HFF-Myc (cell line): ENCODE measurements around the gene ZSCAN10.
A peak's percentile ranks its signal among the peaks of the same experiment; 100 is the strongest.

Experiments
- DNase-seq: peaks from one replicate; pipeline ENCODE4 v3.0.0-alpha.2; 2011; ENCODE audit warnings: low read depth; ENCODE audit errors: extremely low read depth
- H3K4me3 ChIP-seq: replicated peaks from 2 replicates; pipeline ENCODE4 v1.5.1; 2011; ENCODE audit warnings: low read depth, mild to moderate bottlenecking, control low read depth, low read length
- TF ChIP-seq, protein P1 (sequence below): IDR thresholded peaks from 2 replicates; pipeline ENCODE4 v1.5.1; 2012; ENCODE audit warnings: mild to moderate bottlenecking, low read depth, low read length, control low read depth; ENCODE audit errors: missing control alignments

Gene ZSCAN10

DNA sequence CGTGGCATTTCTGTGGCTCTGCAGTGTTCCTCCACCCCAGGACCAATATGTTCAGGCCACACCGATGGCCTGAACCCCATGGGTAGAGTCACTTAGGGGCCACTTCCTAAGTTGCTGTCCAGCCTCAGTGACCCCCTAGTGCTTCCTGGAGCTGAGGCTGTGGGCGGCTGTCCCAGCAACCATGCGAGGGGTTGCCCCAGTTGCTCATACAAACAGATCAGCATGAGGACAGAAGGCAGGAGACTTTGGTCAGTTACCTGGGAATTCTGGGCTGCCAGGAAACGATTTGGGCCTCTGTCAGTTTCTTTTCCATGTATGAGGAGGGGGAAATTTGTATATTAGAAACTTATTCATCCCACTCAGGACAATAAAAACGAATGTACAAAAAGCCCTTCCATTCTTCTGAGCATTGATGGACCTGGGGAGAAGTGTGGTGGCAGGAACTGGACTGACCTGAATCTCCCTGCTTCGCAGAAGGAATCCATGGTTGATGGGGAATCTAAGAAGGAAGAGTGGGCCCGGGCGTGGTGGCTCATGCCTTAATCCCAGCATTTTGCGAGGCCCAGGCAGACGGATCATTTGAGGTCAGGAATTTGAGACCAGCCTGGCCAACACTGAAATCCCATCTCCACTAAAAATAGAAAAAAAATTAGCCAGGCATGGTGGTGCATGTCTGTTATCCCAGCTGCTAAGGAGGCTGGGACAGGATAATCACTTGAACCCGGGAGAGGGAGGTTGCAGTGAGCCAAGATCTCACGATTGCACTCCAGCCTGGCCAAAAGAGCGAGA, 38.6 kb downstream of the ZSCAN10 start:
- TF ChIP-seq, protein P1, sequence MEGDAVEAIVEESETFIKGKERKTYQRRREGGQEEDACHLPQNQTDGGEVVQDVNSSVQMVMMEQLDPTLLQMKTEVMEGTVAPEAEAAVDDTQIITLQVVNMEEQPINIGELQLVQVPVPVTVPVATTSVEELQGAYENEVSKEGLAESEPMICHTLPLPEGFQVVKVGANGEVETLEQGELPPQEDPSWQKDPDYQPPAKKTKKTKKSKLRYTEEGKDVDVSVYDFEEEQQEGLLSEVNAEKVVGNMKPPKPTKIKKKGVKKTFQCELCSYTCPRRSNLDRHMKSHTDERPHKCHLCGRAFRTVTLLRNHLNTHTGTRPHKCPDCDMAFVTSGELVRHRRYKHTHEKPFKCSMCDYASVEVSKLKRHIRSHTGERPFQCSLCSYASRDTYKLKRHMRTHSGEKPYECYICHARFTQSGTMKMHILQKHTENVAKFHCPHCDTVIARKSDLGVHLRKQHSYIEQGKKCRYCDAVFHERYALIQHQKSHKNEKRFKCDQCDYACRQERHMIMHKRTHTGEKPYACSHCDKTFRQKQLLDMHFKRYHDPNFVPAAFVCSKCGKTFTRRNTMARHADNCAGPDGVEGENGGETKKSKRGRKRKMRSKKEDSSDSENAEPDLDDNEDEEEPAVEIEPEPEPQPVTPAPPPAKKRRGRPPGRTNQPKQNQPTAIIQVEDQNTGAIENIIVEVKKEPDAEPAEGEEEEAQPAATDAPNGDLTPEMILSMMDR = no peak
- no peak overlapping the region for H3K4me3 ChIP-seq
- no peak for DNase-seq

DNA sequence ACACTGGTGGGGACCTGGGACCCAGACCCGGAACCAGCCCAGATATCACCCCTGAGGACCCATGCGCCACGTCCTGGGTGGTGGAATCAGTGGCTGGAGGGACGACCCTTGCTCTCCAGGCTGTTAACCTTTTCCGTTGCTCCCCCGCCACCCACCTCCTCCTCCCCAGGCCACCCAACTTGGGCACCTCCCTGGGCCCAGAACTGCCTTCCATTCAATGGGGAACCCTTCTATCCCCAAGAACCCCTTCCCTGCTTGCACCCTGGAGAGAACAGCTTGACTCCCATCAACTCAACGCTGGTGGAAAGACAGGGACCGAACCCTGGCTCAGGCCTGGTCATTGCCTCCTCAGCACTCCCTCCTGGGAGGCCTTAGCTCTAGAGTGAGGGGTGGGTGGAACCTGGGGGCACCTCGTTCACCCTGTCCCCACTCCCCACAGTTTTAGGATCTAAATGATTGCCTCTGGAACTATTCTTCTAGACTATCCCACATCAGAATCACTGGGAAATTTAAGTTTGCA, 39.3 kb downstream of the ZSCAN10 start:
- DNase-seq = no peak
- H3K4me3 ChIP-seq = peak overlapping the region; percentile 76
- TF ChIP-seq, protein P1 = no peak

DNA sequence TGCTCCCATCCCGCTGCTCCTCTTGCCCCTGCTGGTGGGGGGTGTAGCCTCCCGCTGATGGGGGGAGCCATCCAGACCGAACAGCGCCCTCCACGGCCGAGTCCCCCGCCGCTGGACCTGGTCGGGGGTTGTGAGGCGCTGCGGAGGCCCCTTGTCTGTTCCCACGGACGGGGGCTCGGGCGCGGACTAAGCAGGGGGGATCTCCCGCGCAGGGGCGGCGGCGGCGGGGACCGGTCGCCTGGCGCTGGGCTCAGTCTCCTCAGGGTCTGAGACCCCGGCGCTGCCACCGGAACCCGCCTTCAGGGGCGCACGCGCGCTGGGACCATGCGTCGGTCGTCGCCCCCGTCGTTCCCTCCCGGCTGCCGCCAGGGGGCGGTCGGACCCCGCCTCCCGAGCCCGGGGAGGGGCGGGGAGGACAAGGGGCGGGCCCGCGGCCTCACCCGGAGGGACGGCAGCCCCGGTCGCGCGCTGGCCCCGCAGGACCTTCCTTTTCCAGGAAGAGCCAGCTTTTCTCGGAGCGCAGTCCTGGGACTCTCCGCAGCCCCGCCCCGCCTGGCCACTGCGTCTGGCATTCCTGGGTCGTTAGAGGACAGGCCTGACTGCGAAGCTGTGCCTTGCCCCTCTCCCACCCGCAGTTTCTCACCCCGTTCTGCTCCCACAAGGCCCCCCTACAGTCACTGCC, 39.9 kb downstream of the ZSCAN10 start:
- TF ChIP-seq, protein P1 = peak; percentile 52
- H3K4me3 ChIP-seq = peak overlapping the region; percentile 76
- DNase-seq = peak; percentile 31

DNA sequence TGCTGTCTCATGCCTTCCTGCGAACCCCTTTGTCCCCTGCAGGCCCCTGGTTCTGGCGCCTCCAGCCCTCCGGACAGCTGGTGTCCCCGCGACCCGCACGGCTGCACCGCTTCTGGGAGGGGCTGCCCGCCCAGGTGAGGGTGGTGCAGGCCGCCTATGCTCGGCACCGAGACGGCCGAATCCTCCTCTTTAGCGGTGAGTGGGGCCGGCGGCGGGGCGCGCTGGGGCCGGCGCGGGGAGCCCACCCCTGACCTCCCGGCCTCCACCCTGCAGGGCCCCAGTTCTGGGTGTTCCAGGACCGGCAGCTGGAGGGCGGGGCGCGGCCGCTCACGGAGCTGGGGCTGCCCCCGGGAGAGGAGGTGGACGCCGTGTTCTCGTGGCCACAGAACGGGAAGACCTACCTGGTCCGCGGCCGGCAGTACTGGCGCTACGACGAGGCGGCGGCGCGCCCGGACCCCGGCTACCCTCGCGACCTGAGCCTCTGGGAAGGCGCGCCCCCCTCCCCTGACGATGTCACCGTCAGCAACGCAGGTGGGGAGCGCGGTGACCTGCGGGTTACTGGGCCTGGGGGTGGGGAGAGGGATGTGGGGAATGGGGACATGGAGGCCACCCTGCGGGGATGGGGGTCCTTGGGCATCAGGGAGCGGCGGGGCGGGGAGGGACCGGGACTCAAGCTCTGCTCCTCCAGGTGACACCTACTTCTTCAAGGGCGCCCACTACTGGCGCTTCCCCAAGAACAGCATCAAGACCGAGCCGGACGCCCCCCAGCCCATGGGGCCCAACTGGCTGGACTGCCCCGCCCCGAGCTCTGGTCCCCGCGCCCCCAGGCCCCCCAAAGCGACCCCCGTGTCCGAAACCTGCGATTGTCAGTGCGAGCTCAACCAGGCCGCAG, 40.7 kb downstream of the ZSCAN10 start:
- peak overlapping the region; percentile 76 for H3K4me3 ChIP-seq
- DNase-seq = no peak
- TF ChIP-seq, protein P1 = no peak

DNA sequence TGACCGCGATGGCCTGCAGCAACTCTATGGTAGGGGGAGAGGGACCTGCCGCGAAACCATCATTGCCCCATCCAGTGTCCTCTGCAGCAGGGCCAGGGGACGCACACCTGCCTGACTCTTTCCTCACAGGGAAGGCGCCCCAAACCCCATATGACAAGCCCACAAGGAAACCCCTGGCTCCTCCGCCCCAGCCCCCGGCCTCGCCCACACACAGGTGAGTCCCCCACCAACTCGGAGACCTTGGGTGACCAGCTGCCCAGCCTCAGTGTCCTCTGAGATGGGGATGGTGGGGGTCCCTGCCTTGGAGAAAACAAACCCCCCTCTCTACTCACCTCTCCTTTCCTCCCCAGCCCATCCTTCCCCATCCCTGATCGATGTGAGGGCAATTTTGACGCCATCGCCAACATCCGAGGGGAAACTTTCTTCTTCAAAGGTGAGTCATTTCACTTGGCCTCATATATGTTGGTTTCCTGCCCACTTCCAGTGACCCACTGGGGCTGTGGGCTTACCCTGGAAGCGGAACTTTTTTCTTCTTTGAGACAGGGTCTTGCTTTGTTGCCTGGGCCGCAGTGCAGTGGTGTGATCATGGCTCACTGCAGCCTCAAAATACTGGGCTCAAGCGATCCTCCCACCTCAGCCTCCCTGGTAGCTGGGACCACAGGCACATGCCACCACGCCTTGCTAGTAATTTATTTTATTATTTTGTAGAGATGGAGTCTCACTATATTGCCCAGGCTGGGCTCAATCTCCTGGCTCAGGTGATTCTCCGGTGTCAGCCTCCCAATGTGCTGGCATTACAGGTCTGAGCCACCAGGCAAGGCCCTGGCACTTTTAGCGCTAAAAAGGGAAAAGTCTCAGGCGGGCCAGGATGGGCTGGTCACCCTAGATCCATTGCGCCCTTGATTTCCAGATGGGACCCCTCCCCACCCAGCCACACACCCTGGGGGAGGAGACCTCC, 41.6 kb downstream of the ZSCAN10 start:
- TF ChIP-seq, protein P1 = no peak
- no peak for DNase-seq
- H3K4me3 ChIP-seq = peak overlapping the region; percentile 76
